Activated CD8-positive, alpha-beta T cell treated with anti-CD3 and anti-CD28 coated beads, Interleukin-2, amount 10 ng/mL, durations not matched to agents 7 days and 5 days (primary cell): ENCODE measurements around the gene PDE4B. TPM values are rescaled to one million over a fixed set of nuclear protein-coding genes. Genes with fewer than 3 reads are reported as not detected.
"Not testable (repeated sequence)": the region's sequence is repeated elsewhere in the genome, so short reads cannot be mapped to it uniquely, and the experiment has no call there.

ENCODE experiments used
- ATAC-seq: fragments of 150-1000 bp; cut with Tn5 transposase; one replicate; pipeline ENCODE4 v1.10.0; 2021; ENCODE audit warnings: moderate library complexity
- CTCF ChIA-PET: fragments of 350-600 bp; sonication (Branson Sonifier 250); formaldehyde crosslinking; loops from one replicate; lab custom pipeline; 2021; ENCODE audit warnings: antibody characterized with exemption; lab: Charles Lee
- POLR2A ChIA-PET: fragments of 350-600 bp; sonication (Branson Sonifier 250); formaldehyde crosslinking; loops from one replicate; lab custom pipeline; 2021; ENCODE audit warnings: antibody characterized with exemption; lab: Charles Lee
- DNase-seq: peaks from one replicate; pipeline ENCODE4 v3.0.0-alpha.2; 2020
- H3K27ac Mint-ChIP-seq: one replicate; pipeline ENCODE4 v1.8.0; 2021; ENCODE audit warnings: mild to moderate bottlenecking, mixed read lengths
- H3K27me3 Mint-ChIP-seq: one replicate; pipeline ENCODE4 v1.8.0; 2021; ENCODE audit warnings: low read depth, mixed read lengths
- H3K36me3 Mint-ChIP-seq: one replicate; pipeline ENCODE4 v1.8.0; 2021; ENCODE audit warnings: low read depth, mixed read lengths
- H3K4me1 Mint-ChIP-seq: one replicate; pipeline ENCODE4 v1.8.0; 2021; ENCODE audit warnings: low read depth, mixed read lengths
- H3K4me3 Mint-ChIP-seq: one replicate; pipeline ENCODE4 v1.8.0; 2021; ENCODE audit warnings: mild to moderate bottlenecking, mixed read lengths
- H3K9me3 Mint-ChIP-seq: one replicate; pipeline ENCODE4 v1.8.0; 2022; ENCODE audit warnings: mixed read lengths; ENCODE audit not compliant: insufficient read depth
- total RNA-seq, 2 experiments: library from RNA; stranded (reverse); gene quantifications; one replicate each; pipeline ENCODE4 v1.2.3, GENCODE V29; 2021

The PDE4B gene
- total RNA-seq, 2 experiments from 2014 or later, result 21.4 to 24.3 TPM

DNA sequence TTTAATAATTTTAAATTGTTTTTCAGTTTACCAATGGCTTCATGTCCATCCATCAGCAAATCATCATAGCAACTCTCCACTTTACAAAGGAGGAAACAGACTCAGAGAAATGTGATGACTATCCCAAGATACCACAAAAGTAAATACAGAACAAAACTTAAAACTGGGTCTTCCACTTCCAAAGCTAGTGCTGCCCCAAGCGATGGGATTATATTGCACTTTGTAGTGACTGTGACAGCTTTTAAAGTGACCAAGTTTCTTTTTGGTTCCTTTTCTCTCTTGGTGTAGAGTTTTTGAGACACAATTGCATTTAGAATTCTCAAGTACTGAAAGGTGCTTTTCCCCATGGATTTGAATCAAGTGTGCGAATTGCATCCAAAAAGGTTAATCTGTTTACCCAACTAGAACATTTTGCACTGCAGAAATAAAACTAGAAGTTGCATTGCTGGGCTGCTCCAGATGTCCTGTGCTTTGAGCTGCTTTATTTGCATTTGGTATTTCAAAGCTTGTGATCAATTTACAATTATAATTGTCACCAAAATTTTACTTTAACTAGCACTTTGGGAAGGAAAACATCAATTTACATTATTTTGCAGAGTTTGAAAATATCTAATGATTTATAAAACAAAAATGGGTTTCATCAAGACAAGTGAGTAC lies 320.2 kb downstream of the PDE4B start:
- no peaks in the 10 kb centered on the region for H3K36me3 Mint-ChIP-seq
- no peak overlapping the region for H3K27ac Mint-ChIP-seq
- ATAC-seq (no peak), DNase-seq (no peak)
- ChIA-PET POLR2A (no interaction called here), CTCF (no interaction called here)
- H3K9me3 Mint-ChIP-seq, result no peaks in the 10 kb centered on the region
- H3K27me3 Mint-ChIP-seq, result peaks cover 8% of the 10 kb centered on the region
- H3K4me3 Mint-ChIP-seq, result no peak overlapping the region
- no peaks in the 10 kb centered on the region for H3K4me1 Mint-ChIP-seq

GRCh38 chr1:66119148-66119547 lies 326.5 kb downstream of the PDE4B start:
- Mint-ChIP-seq H3K27me3 (peaks cover 2% of the 10 kb centered on the region), H3K4me1 (no peaks in the 10 kb centered on the region), H3K9me3 (no peaks in the 10 kb centered on the region), H3K36me3 (no peaks in the 10 kb centered on the region), H3K27ac (no peak overlapping the region), H3K4me3 (no peak overlapping the region)
- CTCF ChIA-PET, result no interaction called here
- POLR2A ChIA-PET, result no interaction called here
- ATAC-seq (no peak), DNase-seq (no peak)

DNA sequence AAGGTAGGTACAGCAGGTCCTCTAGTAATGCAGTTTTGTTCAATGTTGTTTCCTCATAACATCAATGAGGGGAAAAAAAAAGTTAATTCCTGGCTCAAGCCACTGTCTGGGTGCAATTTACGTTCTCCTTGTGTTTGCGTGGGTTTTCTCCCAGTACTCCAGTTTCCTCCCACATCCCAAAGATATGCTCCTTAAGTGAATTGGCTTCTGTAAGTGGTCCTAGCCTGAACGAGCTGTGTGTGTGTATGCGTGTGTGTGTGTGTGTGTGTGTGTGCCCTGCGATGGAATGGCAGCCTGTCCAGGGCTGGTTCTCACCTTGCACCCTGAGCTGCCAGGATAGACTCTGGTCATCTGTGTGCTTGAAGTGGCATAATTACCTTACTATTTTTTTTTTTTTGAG lies 332.0 kb downstream of the PDE4B start:
- Mint-ChIP-seq H3K27me3 (peaks cover 2% of the 10 kb centered on the region), H3K27ac (no peak overlapping the region), H3K4me1 (no peaks in the 10 kb centered on the region), H3K4me3 (no peak overlapping the region), H3K36me3 (no peaks in the 10 kb centered on the region), H3K9me3 (no peaks in the 10 kb centered on the region)
- no peak for ATAC-seq
- POLR2A ChIA-PET, result no interaction called here
- CTCF ChIA-PET, result no interaction called here
- no peak for DNase-seq

- H3K4me1 Mint-ChIP-seq, H3K27me3 Mint-ChIP-seq, H3K4me3 Mint-ChIP-seq, ATAC-seq, DNase-seq, H3K9me3 Mint-ChIP-seq, POLR2A ChIA-PET, H3K36me3 Mint-ChIP-seq, H3K27ac Mint-ChIP-seq: not testable (repeated sequence)
- CTCF ChIA-PET, result interaction anchor here (1.6 kb wide), 1 partner anchor 114 kb away, joined by 4 read pairs; no protein-coding TSS in a partner anchor
Observed at GRCh38 chr1:66128641-66129040, 335.9 kb downstream of the PDE4B start.

DNA sequence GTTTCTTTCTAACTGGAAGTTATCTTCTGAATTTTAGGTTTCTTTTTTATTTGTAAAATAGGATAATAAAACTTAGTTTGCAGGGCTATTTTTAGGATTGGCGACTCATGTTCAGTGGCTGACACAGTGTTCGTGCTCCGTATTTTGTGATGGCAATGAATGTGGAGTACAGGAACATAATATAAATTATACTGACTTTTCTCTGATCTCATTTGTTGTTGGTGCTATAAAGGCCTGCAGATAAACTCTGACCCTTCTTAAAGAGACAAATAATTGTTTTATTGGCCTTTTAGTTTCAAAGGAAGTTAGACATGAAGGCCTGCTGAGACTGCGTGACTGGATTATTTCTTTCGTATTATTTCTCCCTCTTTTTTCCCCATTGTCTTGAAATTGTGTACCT lies 339.6 kb downstream of the PDE4B start:
- no peak overlapping the region for H3K4me3 Mint-ChIP-seq
- no peak for ATAC-seq

DNA sequence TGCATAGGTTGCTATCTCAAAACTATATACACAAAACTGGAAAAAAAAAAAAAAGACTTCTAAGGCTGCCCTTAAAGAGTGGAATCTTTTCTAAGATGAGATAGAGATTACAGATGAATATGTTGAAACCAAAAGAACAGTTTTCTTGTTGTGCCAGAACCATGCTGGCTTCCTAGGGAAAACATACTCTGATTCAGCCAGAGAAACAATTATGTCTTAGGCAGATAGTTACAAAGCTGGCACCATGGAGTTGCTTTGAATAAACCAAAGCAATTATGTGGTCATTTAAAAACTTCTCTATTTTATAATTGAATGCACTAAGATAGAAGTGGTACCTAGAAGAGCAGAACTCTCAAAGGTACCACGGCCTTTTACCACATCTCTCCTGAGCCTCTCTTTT lies 341.3 kb downstream of the PDE4B start:
- ChIA-PET POLR2A (no interaction called here), CTCF (no interaction called here)
- no peak overlapping the region for H3K27ac Mint-ChIP-seq
- no peaks in the 10 kb centered on the region for H3K4me1 Mint-ChIP-seq
- no peak overlapping the region for H3K4me3 Mint-ChIP-seq
- DNase-seq, result no peak
- no peak for ATAC-seq
- H3K36me3 Mint-ChIP-seq, result no peaks in the 10 kb centered on the region
- H3K9me3 Mint-ChIP-seq, result no peaks in the 10 kb centered on the region
- peaks cover 3% of the 10 kb centered on the region for H3K27me3 Mint-ChIP-seq

More for the DNA sequence above, 339.6 kb downstream of the PDE4B start:
- Mint-ChIP-seq H3K4me1 (no peaks in the 10 kb centered on the region), H3K9me3 (no peaks in the 10 kb centered on the region), H3K27ac (no peak overlapping the region), H3K27me3 (peaks cover 3% of the 10 kb centered on the region), H3K36me3 (no peaks in the 10 kb centered on the region)
- DNase-seq, result no peak
- POLR2A ChIA-PET, result no interaction called here
- CTCF ChIA-PET, result interaction anchor here (0.7 kb wide), 1 partner anchor 1124 kb away, joined by 3 read pairs; no protein-coding TSS in a partner anchor

GRCh38 chr1:66135161-66135560 lies 342.5 kb downstream of the PDE4B start:
- ChIA-PET CTCF (interaction anchor here (1.4 kb wide), 1 partner anchor 35 kb away, joined by 3 read pairs; no protein-coding TSS in a partner anchor), POLR2A (no interaction called here)
- no peaks in the 10 kb centered on the region for H3K36me3 Mint-ChIP-seq
- H3K4me3 Mint-ChIP-seq, result no peak overlapping the region
- no peak for ATAC-seq
- H3K27ac Mint-ChIP-seq, result no peak overlapping the region
- H3K27me3 Mint-ChIP-seq, result peaks cover 3% of the 10 kb centered on the region
- H3K9me3 Mint-ChIP-seq, result no peaks in the 10 kb centered on the region
- no peak for DNase-seq
- no peaks in the 10 kb centered on the region for H3K4me1 Mint-ChIP-seq

GRCh38 chr1:66136423-66136822 lies 343.7 kb downstream of the PDE4B start:
- H3K9me3 Mint-ChIP-seq, H3K4me3 Mint-ChIP-seq, POLR2A ChIA-PET, ATAC-seq, H3K27me3 Mint-ChIP-seq, CTCF ChIA-PET, H3K27ac Mint-ChIP-seq, H3K4me1 Mint-ChIP-seq, H3K36me3 Mint-ChIP-seq, DNase-seq: not testable (repeated sequence)

DNA sequence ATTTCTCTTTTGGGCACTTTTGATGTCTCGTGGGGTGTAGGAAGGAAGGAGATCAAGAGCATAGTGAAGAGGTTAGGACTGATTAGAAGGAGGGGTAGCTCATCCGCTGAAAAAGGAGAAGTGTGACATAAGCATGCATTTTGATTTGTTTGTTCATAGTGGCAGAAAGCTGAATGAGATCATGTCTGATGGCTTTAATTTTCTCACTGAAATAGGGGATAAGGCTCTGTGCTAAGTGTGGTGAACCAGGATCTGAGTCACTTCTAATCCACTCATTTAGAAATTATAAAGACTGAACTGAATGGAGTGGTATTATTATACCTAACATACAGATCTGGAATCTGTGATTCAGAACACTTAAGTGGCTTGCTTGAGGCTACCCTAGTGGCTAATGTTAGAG lies 344.5 kb downstream of the PDE4B start:
- ChIA-PET POLR2A (no interaction called here), CTCF (interaction anchor here (1.3 kb wide), 1 partner anchor 45 kb away, joined by 3 read pairs; no protein-coding TSS in a partner anchor)
- no peaks in the 10 kb centered on the region for H3K9me3 Mint-ChIP-seq
- peaks cover 3% of the 10 kb centered on the region for H3K27me3 Mint-ChIP-seq
- H3K4me1 Mint-ChIP-seq, result no peaks in the 10 kb centered on the region
- ATAC-seq (no peak), DNase-seq (no peak)
- no peak overlapping the region for H3K27ac Mint-ChIP-seq
- H3K4me3 Mint-ChIP-seq, result no peak overlapping the region
- H3K36me3 Mint-ChIP-seq, result no peaks in the 10 kb centered on the region

- H3K4me1 Mint-ChIP-seq, result no peaks in the 10 kb centered on the region
- ATAC-seq (no peak), DNase-seq (no peak)
- no peaks in the 10 kb centered on the region for H3K36me3 Mint-ChIP-seq
- H3K27ac Mint-ChIP-seq, result no peak overlapping the region
- peaks cover 5% of the 10 kb centered on the region for H3K27me3 Mint-ChIP-seq
- H3K9me3 Mint-ChIP-seq, result no peaks in the 10 kb centered on the region
- ChIA-PET POLR2A (no interaction called here), CTCF (no interaction called here)
- no peak overlapping the region for H3K4me3 Mint-ChIP-seq
Observed at GRCh38 chr1:66138613-66139012, 345.9 kb downstream of the PDE4B start.

DNA sequence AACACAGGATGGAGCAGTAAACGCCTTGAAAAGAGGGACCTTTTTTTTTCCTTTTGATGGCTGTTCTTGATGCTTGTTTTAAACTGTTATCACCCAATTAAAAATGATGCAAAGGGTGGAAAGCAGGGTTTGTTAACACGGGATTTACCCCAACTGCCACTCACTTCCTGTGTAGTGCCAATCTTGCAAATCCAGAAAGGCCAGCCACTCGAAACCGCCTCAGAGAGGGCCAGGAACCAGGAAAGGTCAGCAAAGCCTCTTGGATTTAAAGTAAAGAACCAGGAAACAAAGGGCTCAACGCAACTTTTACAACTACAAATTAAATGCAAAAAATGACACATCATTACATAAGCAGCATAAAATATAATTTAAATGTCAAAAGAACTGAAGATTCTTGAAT lies 347.4 kb downstream of the PDE4B start:
- CTCF ChIA-PET, result no interaction called here
- no peaks in the 10 kb centered on the region for H3K9me3 Mint-ChIP-seq

GRCh38 chr1:66143651-66144050 lies 351.0 kb downstream of the PDE4B start:
- Mint-ChIP-seq H3K27me3 (peaks cover 2% of the 10 kb centered on the region), H3K4me1 (no peaks in the 10 kb centered on the region), H3K27ac (no peak overlapping the region)

More for the DNA sequence above, 347.4 kb downstream of the PDE4B start:
- ATAC-seq, result no peak
- Mint-ChIP-seq H3K27me3 (peaks cover 5% of the 10 kb centered on the region), H3K4me3 (no peak overlapping the region), H3K27ac (no peak overlapping the region), H3K4me1 (no peaks in the 10 kb centered on the region), H3K36me3 (no peaks in the 10 kb centered on the region)
- POLR2A ChIA-PET, result no interaction called here
- no peak for DNase-seq

More at GRCh38 chr1:66143651-66144050, 351.0 kb downstream of the PDE4B start:
- no peaks in the 10 kb centered on the region for H3K36me3 Mint-ChIP-seq
- DNase-seq (no peak), ATAC-seq (no peak)
- ChIA-PET CTCF (interaction anchor here (1.0 kb wide), 1 partner anchor 303 kb away, joined by 3 read pairs; no protein-coding TSS in a partner anchor), POLR2A (no interaction called here)
- no peak overlapping the region for H3K4me3 Mint-ChIP-seq
- no peaks in the 10 kb centered on the region for H3K9me3 Mint-ChIP-seq
